MCF 10A (cell line): ENCODE results near the gene RCE1. TPM values are rescaled to one million over a fixed set of nuclear protein-coding genes. Genes with fewer than 3 reads are reported as not detected.
A peak's percentile ranks its signal among the peaks of the same experiment; 100 is the strongest.

Experiments
- BruUV-seq: library from RNA; stranded (reverse); fragments of 400-500 nt; replicated peaks from 2 replicates; lab custom pipeline; 2021; lab: Mats Ljungman, UMichigan
- CTCF ChIA-PET: fragments of 300-600 bp; sonication (Branson Sonifier 250); formaldehyde crosslinking; extraction: SDS; loops from one replicate; lab custom pipeline; 2021; ENCODE audit warnings: antibody characterized with exemption, inconsistent platforms; lab: Yijun Ruan, JAX
- POLR2A ChIA-PET: fragments of 300-600, 350-650 bp; sonication (Branson Sonifier 250); formaldehyde crosslinking; extraction: SDS; loops from one replicate; lab custom pipeline; 2020; ENCODE audit warnings: antibody characterized with exemption, inconsistent platforms; lab: Yijun Ruan, JAX
- DNase-seq: peaks from one replicate; pipeline ENCODE4 v3.0.0-alpha.2; 2018; ENCODE audit not compliant: unreplicated experiment
- H3K27ac Mint-ChIP-seq: one replicate; pipeline ENCODE4 v1.8.0; 2022; ENCODE audit warnings: mild to moderate bottlenecking, low read depth, mixed read lengths; ENCODE audit not compliant: unreplicated experiment
- H3K27me3 Mint-ChIP-seq: one replicate; pipeline ENCODE4 v1.8.0; 2022; ENCODE audit warnings: mixed read lengths; ENCODE audit not compliant: insufficient read depth, unreplicated experiment
- H3K36me3 Mint-ChIP-seq: one replicate; pipeline ENCODE4 v1.8.0; 2022; ENCODE audit warnings: mild to moderate bottlenecking, moderate library complexity, mixed read lengths; ENCODE audit not compliant: insufficient read depth, unreplicated experiment
- H3K4me1 Mint-ChIP-seq: one replicate; pipeline ENCODE4 v1.8.0; 2022; ENCODE audit warnings: mixed read lengths; ENCODE audit not compliant: insufficient read depth, unreplicated experiment
- H3K4me3 Mint-ChIP-seq: one replicate; pipeline ENCODE4 v1.8.0; 2022; ENCODE audit warnings: mild to moderate bottlenecking, moderate library complexity, mixed read lengths; ENCODE audit not compliant: unreplicated experiment
- H3K9me3 Mint-ChIP-seq: one replicate; pipeline ENCODE4 v1.8.0; 2022; ENCODE audit warnings: mixed read lengths; ENCODE audit not compliant: unreplicated experiment
- CTCF ChIP-seq: fragments of 200-600 bp; IDR thresholded peaks from one replicate; pipeline ENCODE4 v1.8.0; 2022; ENCODE audit warnings: antibody characterized with exemption, mild to moderate bottlenecking; ENCODE audit not compliant: unreplicated experiment
- intact Hi-C: fragments of 100-400 bp; cut with micrococcal nuclease; formaldehyde crosslinking; loops from 2 replicates; pipeline ENCODE4 v1.14.1; 2022
- total RNA-seq: library from RNA; stranded (reverse); gene quantifications from 2 replicates; pipeline ENCODE4 v1.2.3, GENCODE V29; 2022

The RCE1 gene
- total RNA-seq, 1 experiment from 2014 or later, result 23.3 TPM

GRCh38 chr11:66848671-66849500, 5.6 kb downstream of the RCE1 start:
- no peak for DNase-seq
- Mint-ChIP-seq H3K27ac (no peak overlapping the region), H3K36me3 (peaks cover 58% of the 10 kb centered on the region), H3K27me3 (no peaks in the 10 kb centered on the region), H3K4me3 (no peak overlapping the region), H3K9me3 (no peaks in the 10 kb centered on the region), H3K4me1 (peaks cover 13% of the 10 kb centered on the region)
- BruUV-seq, result TSS peak; percentile 26
- TF ChIP-seq CTCF, result no peak
- intact Hi-C loops, result no loop called here
- ChIA-PET CTCF (interaction anchor here (0.5 to 0.8 kb wide), 3 partner anchors 14 to 294 kb away, joined by 3 to 4 read pairs (median 3); partner anchors contain the start of gene C11orf86), POLR2A (interaction anchor here (1.8 kb wide), 1 partner anchor 122 kb away, joined by 4 read pairs; no protein-coding TSS in a partner anchor)

GRCh38 chr11:66849501-66850234, 6.4 kb downstream of the RCE1 start:
- intact Hi-C loops, result loop anchor here (10.0 kb wide), 1 partner anchor 205 kb away; the partner anchor contains the start of gene RHOD
- no peak for TF ChIP-seq CTCF
- H3K27me3 Mint-ChIP-seq, result no peaks in the 10 kb centered on the region
- H3K36me3 Mint-ChIP-seq, result peaks cover 55% of the 10 kb centered on the region
- CTCF ChIA-PET, result interaction anchor here (0.5 to 0.8 kb wide), 2 partner anchors 126 to 293 kb away, joined by 3 read pairs; partner anchors contain the start of gene C11orf86
- no peak for DNase-seq
- H3K9me3 Mint-ChIP-seq, result no peaks in the 10 kb centered on the region
- no TSS peak for BruUV-seq
- peaks cover 6% of the 10 kb centered on the region for H3K4me1 Mint-ChIP-seq
- POLR2A ChIA-PET, result interaction anchor here (0.6 to 1.8 kb wide), 2 partner anchors 90 to 121 kb away, joined by 3 to 4 read pairs; no protein-coding TSS in a partner anchor
- H3K4me3 Mint-ChIP-seq, result no peak overlapping the region
- H3K27ac Mint-ChIP-seq, result no peak overlapping the region

GRCh38 chr11:66850235-66850587, 7.0 kb downstream of the RCE1 start:
- TF ChIP-seq CTCF, result no peak
- no peaks in the 10 kb centered on the region for H3K9me3 Mint-ChIP-seq
- H3K36me3 Mint-ChIP-seq, result peaks cover 55% of the 10 kb centered on the region
- no peaks in the 10 kb centered on the region for H3K27me3 Mint-ChIP-seq
- peak overlapping the region; percentile 69 for H3K27ac Mint-ChIP-seq
- BruUV-seq, result no TSS peak
- no peak overlapping the region for H3K4me3 Mint-ChIP-seq
- CTCF ChIA-PET, result interaction anchor here (0.9 kb wide), 1 partner anchor 126 kb away, joined by 5 read pairs; no protein-coding TSS in a partner anchor
- no peak for DNase-seq
- intact Hi-C loops, result loop anchor here (10.0 kb wide), 1 partner anchor 205 kb away; the partner anchor contains the start of gene RHOD
- POLR2A ChIA-PET, result interaction anchor here (0.6 kb wide), 1 partner anchor 89 kb away, joined by 3 read pairs; no protein-coding TSS in a partner anchor
- peaks cover 3% of the 10 kb centered on the region for H3K4me1 Mint-ChIP-seq
